ENCODE results near the gene CAMK1D. TPM values are rescaled to one million over a fixed set of nuclear protein-coding genes. Genes with fewer than 3 reads are reported as not detected.

CAMK1D gene
- polyA plus RNA-seq, 1 donor (not counting 4 experiments of a cell fraction or from before 2014, with no cell fraction given), result 0.76 TPM

- H3K9ac ChIP-seq (ENCODE audit: control insufficient read depth, extremely low read depth, insufficient read depth, low read length), result no peak overlapping the region
- peak overlapping the region; percentile 22 for H3K4me2 ChIP-seq (ENCODE audit: control insufficient read depth, extremely low read depth, insufficient read depth, low read depth, low read length)
- no peak overlapping the region for H3K4me3 ChIP-seq (ENCODE audit: control insufficient read depth in 2 of 3, extremely low read depth in 1 of 3, insufficient read depth in 2 of 3, low read depth in 1 of 3, low read length in 3 of 3)
- dilution Hi-C loops (cut with MboI; ENCODE audit: extremely low pct_ligation_motif_present, low sequenced_read_pairs), result no loop called here
- H3K4me1 ChIP-seq (ENCODE audit: control insufficient read depth, extremely low read depth, insufficient read depth, low read length), result peaks cover 10% of the 10 kb centered on the region
- H3K27me3 ChIP-seq (ENCODE audit: control insufficient read depth, extremely low read depth, insufficient read depth, low read length), result peaks cover 3% of the 10 kb centered on the region
- FAIRE-seq (peak; percentile 71), DNase-seq (ENCODE audit: low read depth, low spot score) (no peak)
- H3K79me2 ChIP-seq (ENCODE audit: control insufficient read depth, insufficient read depth, low read length), result no peaks in the 10 kb centered on the region
- no peaks in the 10 kb centered on the region for H3K9me3 ChIP-seq (ENCODE audit: control insufficient read depth, low read depth, low read length)
- TF ChIP-seq, protein P1, sequence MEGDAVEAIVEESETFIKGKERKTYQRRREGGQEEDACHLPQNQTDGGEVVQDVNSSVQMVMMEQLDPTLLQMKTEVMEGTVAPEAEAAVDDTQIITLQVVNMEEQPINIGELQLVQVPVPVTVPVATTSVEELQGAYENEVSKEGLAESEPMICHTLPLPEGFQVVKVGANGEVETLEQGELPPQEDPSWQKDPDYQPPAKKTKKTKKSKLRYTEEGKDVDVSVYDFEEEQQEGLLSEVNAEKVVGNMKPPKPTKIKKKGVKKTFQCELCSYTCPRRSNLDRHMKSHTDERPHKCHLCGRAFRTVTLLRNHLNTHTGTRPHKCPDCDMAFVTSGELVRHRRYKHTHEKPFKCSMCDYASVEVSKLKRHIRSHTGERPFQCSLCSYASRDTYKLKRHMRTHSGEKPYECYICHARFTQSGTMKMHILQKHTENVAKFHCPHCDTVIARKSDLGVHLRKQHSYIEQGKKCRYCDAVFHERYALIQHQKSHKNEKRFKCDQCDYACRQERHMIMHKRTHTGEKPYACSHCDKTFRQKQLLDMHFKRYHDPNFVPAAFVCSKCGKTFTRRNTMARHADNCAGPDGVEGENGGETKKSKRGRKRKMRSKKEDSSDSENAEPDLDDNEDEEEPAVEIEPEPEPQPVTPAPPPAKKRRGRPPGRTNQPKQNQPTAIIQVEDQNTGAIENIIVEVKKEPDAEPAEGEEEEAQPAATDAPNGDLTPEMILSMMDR (optimal IDR thresholded peaks at IDR 0.05 in 1 of 3, IDR thresholded peaks at IDR 0.05 in 1 of 3, conservative IDR thresholded peaks at IDR 0.05 in 1 of 3; ENCODE audit: extremely low read depth in 1 of 3, insufficient read depth in 2 of 3, low read length in 3 of 3), result no peak
- TF ChIP-seq EZH2 (IDR thresholded peaks at IDR 0.05; ENCODE audit: low read length), result no peak
- H4K20me1 ChIP-seq (ENCODE audit: control insufficient read depth, extremely low read depth, insufficient read depth, low read length), result no peaks in the 10 kb centered on the region
- no peak overlapping the region for H3K27ac ChIP-seq (ENCODE audit: control insufficient read depth, insufficient read depth, low read length)
- H3K36me3 ChIP-seq (ENCODE audit: control insufficient read depth in 2 of 2, extremely low read depth in 1 of 2, insufficient read depth in 2 of 2, low read length in 2 of 2), result no peaks in the 10 kb centered on the region
- H2AFZ ChIP-seq (ENCODE audit: control insufficient read depth, low read length), result no peak overlapping the region
- no peaks in the 10 kb centered on the region for H3K9me1 ChIP-seq (ENCODE audit: control insufficient read depth, extremely low read depth, insufficient read depth, low read length)
These were observed 419.1 kb downstream of the CAMK1D start for GRCh38 chr10:12768156-12769100.

GRCh38 chr10:12769323-12770044 lies 420.1 kb downstream of the CAMK1D start:
- FAIRE-seq (no peak), DNase-seq (ENCODE audit: low read depth, low spot score) (no peak)
- no peak overlapping the region for H3K4me3 ChIP-seq (ENCODE audit: control insufficient read depth in 2 of 3, extremely low read depth in 1 of 3, insufficient read depth in 2 of 3, low read depth in 1 of 3, low read length in 3 of 3)
- H4K20me1 ChIP-seq (ENCODE audit: control insufficient read depth, extremely low read depth, insufficient read depth, low read length), result no peaks in the 10 kb centered on the region
- no peak overlapping the region for H3K9ac ChIP-seq (ENCODE audit: control insufficient read depth, extremely low read depth, insufficient read depth, low read length)
- no peak overlapping the region for H3K4me2 ChIP-seq (ENCODE audit: control insufficient read depth, extremely low read depth, insufficient read depth, low read depth, low read length)
- dilution Hi-C loops (cut with MboI; ENCODE audit: extremely low pct_ligation_motif_present, low sequenced_read_pairs), result no loop called here
- no peaks in the 10 kb centered on the region for H3K9me1 ChIP-seq (ENCODE audit: control insufficient read depth, extremely low read depth, insufficient read depth, low read length)
- peaks cover 3% of the 10 kb centered on the region for H3K27me3 ChIP-seq (ENCODE audit: control insufficient read depth, extremely low read depth, insufficient read depth, low read length)
- H3K9me3 ChIP-seq (ENCODE audit: control insufficient read depth, low read depth, low read length), result no peaks in the 10 kb centered on the region
- H3K36me3 ChIP-seq (ENCODE audit: control insufficient read depth in 2 of 2, extremely low read depth in 1 of 2, insufficient read depth in 2 of 2, low read length in 2 of 2), result no peaks in the 10 kb centered on the region
- TF ChIP-seq EZH2 (IDR thresholded peaks at IDR 0.05; ENCODE audit: low read length), result no peak
- TF ChIP-seq, protein P1 (optimal IDR thresholded peaks at IDR 0.05 in 1 of 3, IDR thresholded peaks at IDR 0.05 in 1 of 3, conservative IDR thresholded peaks at IDR 0.05 in 1 of 3; ENCODE audit: extremely low read depth in 1 of 3, insufficient read depth in 2 of 3, low read length in 3 of 3), result no peak
- H3K79me2 ChIP-seq (ENCODE audit: control insufficient read depth, insufficient read depth, low read length), result no peaks in the 10 kb centered on the region
- H3K27ac ChIP-seq (ENCODE audit: control insufficient read depth, insufficient read depth, low read length), result no peak overlapping the region
- H2AFZ ChIP-seq (ENCODE audit: control insufficient read depth, low read length), result no peak overlapping the region
- peaks cover 10% of the 10 kb centered on the region for H3K4me1 ChIP-seq (ENCODE audit: control insufficient read depth, extremely low read depth, insufficient read depth, low read length)

Measured in keratinocyte (primary cell).